ENCODE results near the gene MAOB.

MAOB gene

GRCh38 chrX:43847352-43847751 lies 34.9 kb downstream of the MAOB start:
- H3K9me3 ChIP-seq (ENCODE audit: low read length): no peaks in the 10 kb centered on the region
- no peaks in the 10 kb centered on the region for H4K20me1 ChIP-seq (ENCODE audit: insufficient read depth, low read length)
- no peak overlapping the region for H2AFZ ChIP-seq (ENCODE audit: low read length)
- TF ChIP-seq EZH2 (IDR thresholded peaks at IDR 0.05; ENCODE audit: borderline replicate concordance, low read length) (no peak), CTCF (IDR thresholded peaks at IDR 0.05; ENCODE audit: low read length) (no peak)
- H3K27me3 ChIP-seq (ENCODE audit: insufficient read depth, low read length): no peaks in the 10 kb centered on the region
- no peak overlapping the region for H3K4me3 ChIP-seq (ENCODE audit: low read depth, low read length, poor library complexity, severe bottlenecking)
- no peaks in the 10 kb centered on the region for H3F3A ChIP-seq (ENCODE audit: insufficient read depth, low read length)
- no peaks in the 10 kb centered on the region for H3K4me1 ChIP-seq (ENCODE audit: insufficient read depth, low read length, severe bottlenecking)
- H3K27ac ChIP-seq (ENCODE audit: low read depth, low read length, poor library complexity, severe bottlenecking): no peak overlapping the region
- no peaks in the 10 kb centered on the region for H3K9me2 ChIP-seq (ENCODE audit: low read depth, low read length)
- no peaks in the 10 kb centered on the region for H3K36me3 ChIP-seq (ENCODE audit: insufficient read depth, low read length)
- H3K79me2 ChIP-seq (ENCODE audit: insufficient read depth, low read length): no peaks in the 10 kb centered on the region
- no peak overlapping the region for H3K4me2 ChIP-seq (ENCODE audit: low read length)
- H3K9ac ChIP-seq (ENCODE audit: low read length): no peak overlapping the region

GRCh38 chrX:43846558-43846957 lies 35.7 kb downstream of the MAOB start:
- Histone ChIP-seq H3K9me3 (ENCODE audit: low read length) (no peaks in the 10 kb centered on the region), H4K20me1 (ENCODE audit: insufficient read depth, low read length) (no peaks in the 10 kb centered on the region), H3K79me2 (ENCODE audit: insufficient read depth, low read length) (no peaks in the 10 kb centered on the region), H3K4me2 (ENCODE audit: low read length) (no peak overlapping the region), H2AFZ (ENCODE audit: low read length) (no peak overlapping the region), H3K36me3 (ENCODE audit: insufficient read depth, low read length) (no peaks in the 10 kb centered on the region), H3F3A (ENCODE audit: insufficient read depth, low read length) (no peaks in the 10 kb centered on the region), H3K9ac (ENCODE audit: low read length) (no peak overlapping the region), H3K27ac (ENCODE audit: low read depth, low read length, poor library complexity, severe bottlenecking) (no peak overlapping the region), H3K4me1 (ENCODE audit: insufficient read depth, low read length, severe bottlenecking) (no peaks in the 10 kb centered on the region), H3K27me3 (ENCODE audit: insufficient read depth, low read length) (no peaks in the 10 kb centered on the region), H3K4me3 (ENCODE audit: low read depth, low read length, poor library complexity, severe bottlenecking) (no peak overlapping the region), H3K9me2 (ENCODE audit: low read depth, low read length) (no peaks in the 10 kb centered on the region)
- no peak for TF ChIP-seq CTCF (IDR thresholded peaks at IDR 0.05; ENCODE audit: low read length)
- no peak for TF ChIP-seq EZH2 (IDR thresholded peaks at IDR 0.05; ENCODE audit: borderline replicate concordance, low read length)

- Histone ChIP-seq H3K79me2 (ENCODE audit: insufficient read depth, low read length) (no peaks in the 10 kb centered on the region), H3K4me3 (ENCODE audit: low read depth, low read length, poor library complexity, severe bottlenecking) (no peak overlapping the region), H3K4me1 (ENCODE audit: insufficient read depth, low read length, severe bottlenecking) (no peaks in the 10 kb centered on the region), H2AFZ (ENCODE audit: low read length) (no peak overlapping the region), H3K9me2 (ENCODE audit: low read depth, low read length) (no peaks in the 10 kb centered on the region), H3K4me2 (ENCODE audit: low read length) (no peak overlapping the region), H3K36me3 (ENCODE audit: insufficient read depth, low read length) (no peaks in the 10 kb centered on the region), H3K27ac (ENCODE audit: low read depth, low read length, poor library complexity, severe bottlenecking) (no peak overlapping the region), H4K20me1 (ENCODE audit: insufficient read depth, low read length) (no peaks in the 10 kb centered on the region), H3K9ac (ENCODE audit: low read length) (no peak overlapping the region), H3K9me3 (ENCODE audit: low read length) (no peaks in the 10 kb centered on the region), H3F3A (ENCODE audit: insufficient read depth, low read length) (no peaks in the 10 kb centered on the region), H3K27me3 (ENCODE audit: insufficient read depth, low read length) (no peaks in the 10 kb centered on the region)
- TF ChIP-seq EZH2 (IDR thresholded peaks at IDR 0.05; ENCODE audit: borderline replicate concordance, low read length) (no peak), CTCF (IDR thresholded peaks at IDR 0.05; ENCODE audit: low read length) (no peak)
Observed at GRCh38 chrX:43845776-43846175, 36.5 kb downstream of the MAOB start.
